ENCODE measurements around the gene GPBP1L1. TPM values are rescaled to one million over a fixed set of nuclear protein-coding genes. Genes with fewer than 3 reads are reported as not detected.

The GPBP1L1 gene
- total and polyA plus RNA-seq, 9 of the 15 experiments (the other 6 are each of a cell fraction or from before 2014, with no cell fraction given) = 86.0 to 216 (median 138) TPM

DNA sequence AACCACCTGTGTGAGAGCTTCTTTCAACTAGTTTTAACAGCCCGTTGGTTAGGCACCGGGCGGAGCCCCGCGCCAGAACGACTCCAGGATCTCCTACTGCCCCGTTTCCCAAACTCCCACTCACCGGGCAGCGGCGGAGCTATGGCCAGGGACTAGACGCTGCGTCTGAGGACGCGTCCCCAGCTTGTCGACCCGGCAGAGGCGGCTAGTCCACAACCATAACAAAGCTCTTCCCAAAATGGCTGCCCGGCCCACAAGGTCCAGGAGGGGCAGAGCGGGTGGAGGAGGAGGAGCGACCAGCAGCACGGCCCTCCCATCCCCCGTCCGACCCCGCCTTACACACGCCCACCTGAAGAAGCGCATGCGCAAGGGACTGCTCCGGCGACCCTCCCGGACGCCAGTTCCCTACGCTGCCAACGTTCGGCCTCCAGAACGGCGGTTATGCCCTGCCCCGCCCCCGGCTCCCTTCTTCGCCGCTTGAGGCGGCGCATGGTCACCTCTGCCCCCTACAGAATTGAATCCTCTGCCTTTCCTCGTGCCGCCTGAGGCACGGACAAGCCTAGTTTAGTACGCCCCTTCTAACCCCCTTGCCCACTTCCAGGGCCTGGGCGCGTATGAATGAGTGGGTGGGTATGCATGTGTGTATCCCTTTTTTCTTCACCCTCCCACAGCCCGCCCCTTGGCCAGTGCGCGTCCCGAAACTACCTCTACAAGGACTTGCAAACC lies at the start of gene GPBP1L1 (continued):
- TF ChIP-seq, protein P1, sequence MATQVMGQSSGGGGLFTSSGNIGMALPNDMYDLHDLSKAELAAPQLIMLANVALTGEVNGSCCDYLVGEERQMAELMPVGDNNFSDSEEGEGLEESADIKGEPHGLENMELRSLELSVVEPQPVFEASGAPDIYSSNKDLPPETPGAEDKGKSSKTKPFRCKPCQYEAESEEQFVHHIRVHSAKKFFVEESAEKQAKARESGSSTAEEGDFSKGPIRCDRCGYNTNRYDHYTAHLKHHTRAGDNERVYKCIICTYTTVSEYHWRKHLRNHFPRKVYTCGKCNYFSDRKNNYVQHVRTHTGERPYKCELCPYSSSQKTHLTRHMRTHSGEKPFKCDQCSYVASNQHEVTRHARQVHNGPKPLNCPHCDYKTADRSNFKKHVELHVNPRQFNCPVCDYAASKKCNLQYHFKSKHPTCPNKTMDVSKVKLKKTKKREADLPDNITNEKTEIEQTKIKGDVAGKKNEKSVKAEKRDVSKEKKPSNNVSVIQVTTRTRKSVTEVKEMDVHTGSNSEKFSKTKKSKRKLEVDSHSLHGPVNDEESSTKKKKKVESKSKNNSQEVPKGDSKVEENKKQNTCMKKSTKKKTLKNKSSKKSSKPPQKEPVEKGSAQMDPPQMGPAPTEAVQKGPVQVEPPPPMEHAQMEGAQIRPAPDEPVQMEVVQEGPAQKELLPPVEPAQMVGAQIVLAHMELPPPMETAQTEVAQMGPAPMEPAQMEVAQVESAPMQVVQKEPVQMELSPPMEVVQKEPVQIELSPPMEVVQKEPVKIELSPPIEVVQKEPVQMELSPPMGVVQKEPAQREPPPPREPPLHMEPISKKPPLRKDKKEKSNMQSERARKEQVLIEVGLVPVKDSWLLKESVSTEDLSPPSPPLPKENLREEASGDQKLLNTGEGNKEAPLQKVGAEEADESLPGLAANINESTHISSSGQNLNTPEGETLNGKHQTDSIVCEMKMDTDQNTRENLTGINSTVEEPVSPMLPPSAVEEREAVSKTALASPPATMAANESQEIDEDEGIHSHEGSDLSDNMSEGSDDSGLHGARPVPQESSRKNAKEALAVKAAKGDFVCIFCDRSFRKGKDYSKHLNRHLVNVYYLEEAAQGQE (IDR thresholded peaks at IDR 0.05; ENCODE audit: borderline replicate concordance) = no peak
- TF ChIP-seq, protein P1 (CRISPR knock-in tag; IDR thresholded peaks at IDR 0.05; ENCODE audit: low read depth) = peak; percentile 79; the same call in 1 of the 2 replicates
- TF ChIP-seq SUPT5H (IDR thresholded peaks at IDR 0.05) (peak; percentile 93), MTF1 (CRISPR knock-in tag; IDR thresholded peaks at IDR 0.05; ENCODE audit: borderline replicate concordance) (0 out of 2 replicates have a peak, but pooled peaks have one; percentile 31), TBL1XR1 (IDR thresholded peaks at IDR 0.05; ENCODE audit: low read length in 2 of 2) (peak in 1 of 2 experiments; percentile 52; a peak in 2 of 4 replicates), NR2C2 (CRISPR knock-in tag; IDR thresholded peaks at IDR 0.05) (peak; percentile 82), NR2C2 (tag; IDR thresholded peaks at IDR 0.05) (no peak), POLR2AphosphoS5 (IDR thresholded peaks at IDR 0.05; ENCODE audit: control insufficient read depth, insufficient read depth, low read depth, low read length) (peak; percentile 90), RAD51 (IDR thresholded peaks at IDR 0.05; ENCODE audit: borderline replicate concordance, low read depth) (no peak; the same call in 1 of the 2 replicates), ELF2 (CRISPR knock-in tag; IDR thresholded peaks at IDR 0.05) (peak; percentile 71), PHB2 (IDR thresholded peaks at IDR 0.05; ENCODE audit: low read depth) (no peak), ZBTB7A (IDR thresholded peaks at IDR 0.05; ENCODE audit: borderline replicate concordance, control insufficient read depth, low read depth, low read length) (peak; percentile 96), NR2F6 (CRISPR knock-in tag; IDR thresholded peaks at IDR 0.05) (0 out of 2 replicates have a peak, but pooled peaks have one; percentile 82), FOXA3 (CRISPR knock-in tag; conservative IDR thresholded peaks at IDR 0.05 in 1 of 2, IDR thresholded peaks at IDR 0.05 in 1 of 2) (peak in 1 of 2 experiments; percentile 23; a peak in 2 of 4 replicates), SREBF1 (IDR thresholded peaks at IDR 0.05; ENCODE audit: borderline replicate concordance, low read depth, low read length) (no peak)
- TF ChIP-seq, protein P2, sequence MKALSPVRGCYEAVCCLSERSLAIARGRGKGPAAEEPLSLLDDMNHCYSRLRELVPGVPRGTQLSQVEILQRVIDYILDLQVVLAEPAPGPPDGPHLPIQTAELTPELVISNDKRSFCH (CRISPR knock-in tag; IDR thresholded peaks at IDR 0.05) = peak; percentile 67; the same call in 1 of the 2 replicates
- TF ChIP-seq, protein P2 (tag; IDR thresholded peaks at IDR 0.05) = no peak
- TF ChIP-seq, protein P3, sequence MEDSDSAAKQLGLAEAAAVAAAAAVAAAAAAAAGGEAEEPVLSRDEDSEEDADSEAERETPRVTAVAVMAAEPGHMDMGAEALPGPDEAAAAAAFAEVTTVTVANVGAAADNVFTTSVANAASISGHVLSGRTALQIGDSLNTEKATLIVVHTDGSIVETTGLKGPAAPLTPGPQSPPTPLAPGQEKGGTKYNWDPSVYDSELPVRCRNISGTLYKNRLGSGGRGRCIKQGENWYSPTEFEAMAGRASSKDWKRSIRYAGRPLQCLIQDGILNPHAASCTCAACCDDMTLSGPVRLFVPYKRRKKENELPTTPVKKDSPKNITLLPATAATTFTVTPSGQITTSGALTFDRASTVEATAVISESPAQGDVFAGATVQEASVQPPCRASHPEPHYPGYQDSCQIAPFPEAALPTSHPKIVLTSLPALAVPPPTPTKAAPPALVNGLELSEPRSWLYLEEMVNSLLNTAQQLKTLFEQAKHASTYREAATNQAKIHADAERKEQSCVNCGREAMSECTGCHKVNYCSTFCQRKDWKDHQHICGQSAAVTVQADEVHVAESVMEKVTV (CRISPR knock-in tag; IDR thresholded peaks at IDR 0.05) = 0 out of 2 replicates have a peak, but pooled peaks have one; percentile 31

All from K562 (cell line).